Neural progenitor cell (in vitro differentiated cells): Measurements from ENCODE around the gene PEX6. TPM values are rescaled to one million over a fixed set of nuclear protein-coding genes. Genes with fewer than 3 reads are reported as not detected.
A peak's percentile ranks its signal among the peaks of the same experiment; 100 is the strongest.

Experiments used
- DNase-seq: peaks from one replicate; pipeline ENCODE4 v3.0.0-alpha.2; 2016; ENCODE audit warnings: low spot score
- H2AFZ ChIP-seq: fragments of 200-600 bp; sonication (generic); replicated peaks from 2 replicates; pipeline ENCODE4 v1.6.1; 2016; ENCODE audit warnings: antibody characterized with exemption
- H3F3A ChIP-seq: fragments of 200-600 bp; sonication (generic); 2 replicates; pipeline ENCODE4 v1.6.1; 2016; ENCODE audit warnings: antibody characterized with exemption, low read depth
- H3K27ac ChIP-seq: fragments of 200-600 bp; sonication (generic); 2 replicates; pipeline ENCODE4 v1.5.1; 2016; ENCODE audit warnings: mild to moderate bottlenecking
- H3K27me3 ChIP-seq: fragments of 200-600 bp; sonication (generic); 2 replicates; pipeline ENCODE4 v1.6.1; 2016; ENCODE audit warnings: mild to moderate bottlenecking, moderate library complexity
- H3K36me3 ChIP-seq: fragments of 200-600 bp; sonication (generic); 2 replicates; pipeline ENCODE4 v1.5.1; 2016
- H3K4me1 ChIP-seq: fragments of 200-600 bp; sonication (generic); 2 replicates; pipeline ENCODE4 v1.6.1; 2016; ENCODE audit warnings: mixed run types
- H3K4me2 ChIP-seq: fragments of 200-600 bp; sonication (generic); 2 replicates; pipeline ENCODE4 v1.6.1; 2016
- H3K4me3 ChIP-seq: fragments of 200-600 bp; sonication (generic); 2 replicates; pipeline ENCODE4 v1.5.1; 2016
- H3K79me2 ChIP-seq: fragments of 200-600 bp; sonication (generic); 2 replicates; pipeline ENCODE4 v1.6.1; 2016; ENCODE audit warnings: low read depth
- H3K9ac ChIP-seq: fragments of 200-600 bp; sonication (generic); 2 replicates; pipeline ENCODE4 v1.6.1; 2016
- H3K9me3 ChIP-seq: fragments of 200-600 bp; sonication (generic); 2 replicates; pipeline ENCODE4 v1.5.1; 2016; ENCODE audit warnings: low read depth
- H4K20me1 ChIP-seq: fragments of 200-600 bp; sonication (generic); 2 replicates; pipeline ENCODE4 v1.6.1; 2016; ENCODE audit warnings: low read depth
- H3K27ac Mint-ChIP-seq: 3 replicates; pipeline ENCODE4 v1.8.0; 2021; ENCODE audit warnings: mixed read lengths
- H3K27me3 Mint-ChIP-seq: 2 replicates; pipeline ENCODE4 v1.8.0; 2022; ENCODE audit warnings: low read depth, mild to moderate bottlenecking, inconsistent platforms, moderate library complexity, mixed read lengths; ENCODE audit not compliant: insufficient read depth
- H3K36me3 Mint-ChIP-seq: 3 replicates; pipeline ENCODE4 v1.8.0; 2021; ENCODE audit warnings: mixed read lengths
- H3K4me1 Mint-ChIP-seq: 3 replicates; pipeline ENCODE4 v1.8.0; 2021; ENCODE audit warnings: mixed read lengths
- H3K4me3 Mint-ChIP-seq: 3 replicates; pipeline ENCODE4 v1.8.0; 2021; ENCODE audit warnings: mild to moderate bottlenecking, moderate library complexity, mixed read lengths
- H3K9me3 Mint-ChIP-seq: 3 replicates; pipeline ENCODE4 v1.8.0; 2020; ENCODE audit warnings: mixed read lengths
- CTCF ChIP-seq: fragments of 200-600 bp; sonication (generic); IDR thresholded peaks from 2 replicates; pipeline ENCODE4 v1.5.1; 2017; ENCODE audit warnings: antibody characterized with exemption, mild to moderate bottlenecking
- EZH2 ChIP-seq: fragments of 200-600 bp; sonication (generic); IDR thresholded peaks from 2 replicates; pipeline ENCODE4 v1.6.1; 2017; ENCODE audit warnings: antibody characterized with exemption, mild to moderate bottlenecking, moderate library complexity
- EZH2phosphoT487 ChIP-seq: fragments of 200-600 bp; sonication (generic); IDR thresholded peaks from 2 replicates; pipeline ENCODE4 v1.6.1; 2017; ENCODE audit warnings: antibody characterized with exemption
- total RNA-seq: library from RNA; depleted of rRNA; stranded (reverse); fragments of >200 nt; gene quantifications from 2 replicates; pipeline ENCODE4 v1.2.3, GENCODE V29; 2015; ENCODE audit warnings: low replicate concordance

The PEX6 gene
- total RNA-seq, 1 donor from 2014 or later, result 11.3 TPM

DNA sequence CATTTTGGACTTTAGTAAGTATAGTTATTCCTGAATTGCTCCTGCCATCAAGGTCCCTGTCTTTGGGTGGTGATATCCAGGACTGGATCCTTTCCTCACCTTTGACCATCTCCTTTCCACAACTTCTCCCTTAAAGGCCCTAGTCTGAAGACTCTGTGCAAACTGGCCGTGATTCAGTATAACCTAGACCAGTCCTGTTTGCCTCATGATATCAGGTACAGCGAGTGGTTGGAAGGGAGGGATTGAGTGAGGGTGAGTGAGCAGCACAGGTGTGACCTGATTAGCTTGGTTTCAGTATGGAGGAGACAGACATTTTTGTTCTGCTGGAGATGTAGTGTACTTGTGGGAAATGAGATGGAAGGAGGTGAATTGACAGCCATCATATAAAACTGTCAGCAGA lies 40.2 kb upstream of the PEX6 start:
- Mint-ChIP-seq H3K9me3 (no peaks in the 10 kb centered on the region), H3K4me3 (no peak overlapping the region), H3K27me3 (peaks cover 7% of the 10 kb centered on the region), H3K36me3 (peaks cover 5% of the 10 kb centered on the region), H3K4me1 (peaks cover 16% of the 10 kb centered on the region), H3K27ac (no peak overlapping the region)
- no peak overlapping the region for H2AFZ ChIP-seq
- H3K27ac ChIP-seq, result no peak overlapping the region
- no peak for DNase-seq
- no peaks in the 10 kb centered on the region for H3K27me3 ChIP-seq
- H3K4me3 ChIP-seq, result no peak overlapping the region
- no peak overlapping the region for H3K9ac ChIP-seq
- no peak overlapping the region for H3K4me2 ChIP-seq
- peaks cover 13% of the 10 kb centered on the region for H3K4me1 ChIP-seq
- H3F3A ChIP-seq, result peaks cover 34% of the 10 kb centered on the region
- peaks cover 62% of the 10 kb centered on the region for H3K79me2 ChIP-seq
- TF ChIP-seq CTCF (no peak), EZH2 (no peak), EZH2phosphoT487 (no peak)
- H3K9me3 ChIP-seq, result no peaks in the 10 kb centered on the region
- no peaks in the 10 kb centered on the region for H3K36me3 ChIP-seq
- peaks cover 11% of the 10 kb centered on the region for H4K20me1 ChIP-seq

GRCh38 chr6:43016943-43017334 lies 38.0 kb upstream of the PEX6 start:
- H2AFZ ChIP-seq, result no peak overlapping the region
- H3K27ac ChIP-seq, result no peak overlapping the region
- H3K4me2 ChIP-seq, result no peak overlapping the region
- H3K27me3 Mint-ChIP-seq, result peaks cover 10% of the 10 kb centered on the region
- peaks cover 35% of the 10 kb centered on the region for H3F3A ChIP-seq
- peaks cover 32% of the 10 kb centered on the region for H3K4me1 Mint-ChIP-seq
- no peaks in the 10 kb centered on the region for H3K36me3 ChIP-seq
- peaks cover 16% of the 10 kb centered on the region for H4K20me1 ChIP-seq
- H3K4me3 Mint-ChIP-seq, result no peak overlapping the region
- no peaks in the 10 kb centered on the region for H3K27me3 ChIP-seq
- no peak overlapping the region for H3K27ac Mint-ChIP-seq
- H3K9ac ChIP-seq, result no peak overlapping the region
- H3K79me2 ChIP-seq, result peaks cover 56% of the 10 kb centered on the region
- peaks cover 13% of the 10 kb centered on the region for H3K36me3 Mint-ChIP-seq
- H3K9me3 ChIP-seq, result no peaks in the 10 kb centered on the region
- DNase-seq, result no peak
- H3K9me3 Mint-ChIP-seq, result no peaks in the 10 kb centered on the region
- no peak overlapping the region for H3K4me3 ChIP-seq
- peaks cover 22% of the 10 kb centered on the region for H3K4me1 ChIP-seq
- TF ChIP-seq EZH2phosphoT487 (no peak), CTCF (no peak), EZH2 (no peak)

- Mint-ChIP-seq H3K27ac (peak overlapping the region; percentile 83), H3K36me3 (peaks cover 12% of the 10 kb centered on the region), H3K4me1 (peaks cover 36% of the 10 kb centered on the region), H3K27me3 (peaks cover 10% of the 10 kb centered on the region), H3K9me3 (no peaks in the 10 kb centered on the region), H3K4me3 (peak overlapping the region; percentile 72)
- peak; percentile 33 for DNase-seq
- TF ChIP-seq EZH2, result no peak
- no peak for TF ChIP-seq EZH2phosphoT487
- TF ChIP-seq CTCF, result no peak
- Histone ChIP-seq H4K20me1 (peaks cover 16% of the 10 kb centered on the region), H3K9me3 (no peaks in the 10 kb centered on the region), H3K4me3 (no peak overlapping the region), H3K27ac (no peak overlapping the region), H3K4me1 (peaks cover 22% of the 10 kb centered on the region), H2AFZ (no peak overlapping the region), H3F3A (peaks cover 32% of the 10 kb centered on the region), H3K4me2 (peak overlapping the region; percentile 29), H3K27me3 (no peaks in the 10 kb centered on the region), H3K79me2 (peaks cover 58% of the 10 kb centered on the region), H3K9ac (no peak overlapping the region), H3K36me3 (no peaks in the 10 kb centered on the region)
Observed at GRCh38 chr6:43016176-43016942, 37.4 kb upstream of the PEX6 start.
